Measurements from ENCODE around the gene LAMTOR5.

DNA sequence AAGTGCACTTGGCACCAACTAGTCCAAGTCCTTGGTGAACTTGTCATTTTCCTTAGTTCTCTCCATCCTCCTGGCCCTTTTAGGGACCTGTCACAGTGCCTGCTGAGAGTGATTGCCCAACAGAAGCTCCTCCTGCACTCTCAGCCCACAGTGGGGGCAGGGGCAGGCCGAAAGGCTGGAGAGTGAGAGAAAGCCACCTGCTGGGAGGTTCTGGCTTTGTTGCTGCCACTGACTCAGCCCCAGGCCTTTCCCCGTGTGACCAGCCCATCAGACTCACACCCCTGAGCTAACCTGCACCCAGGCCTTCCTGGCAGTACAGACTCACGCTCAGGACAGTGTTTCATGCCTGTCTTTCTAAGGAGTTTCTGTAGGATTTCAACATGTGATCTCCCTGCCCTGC, 26.3 kb upstream of the LAMTOR5 start:
- TF ChIP-seq, protein P1, sequence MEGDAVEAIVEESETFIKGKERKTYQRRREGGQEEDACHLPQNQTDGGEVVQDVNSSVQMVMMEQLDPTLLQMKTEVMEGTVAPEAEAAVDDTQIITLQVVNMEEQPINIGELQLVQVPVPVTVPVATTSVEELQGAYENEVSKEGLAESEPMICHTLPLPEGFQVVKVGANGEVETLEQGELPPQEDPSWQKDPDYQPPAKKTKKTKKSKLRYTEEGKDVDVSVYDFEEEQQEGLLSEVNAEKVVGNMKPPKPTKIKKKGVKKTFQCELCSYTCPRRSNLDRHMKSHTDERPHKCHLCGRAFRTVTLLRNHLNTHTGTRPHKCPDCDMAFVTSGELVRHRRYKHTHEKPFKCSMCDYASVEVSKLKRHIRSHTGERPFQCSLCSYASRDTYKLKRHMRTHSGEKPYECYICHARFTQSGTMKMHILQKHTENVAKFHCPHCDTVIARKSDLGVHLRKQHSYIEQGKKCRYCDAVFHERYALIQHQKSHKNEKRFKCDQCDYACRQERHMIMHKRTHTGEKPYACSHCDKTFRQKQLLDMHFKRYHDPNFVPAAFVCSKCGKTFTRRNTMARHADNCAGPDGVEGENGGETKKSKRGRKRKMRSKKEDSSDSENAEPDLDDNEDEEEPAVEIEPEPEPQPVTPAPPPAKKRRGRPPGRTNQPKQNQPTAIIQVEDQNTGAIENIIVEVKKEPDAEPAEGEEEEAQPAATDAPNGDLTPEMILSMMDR (IDR thresholded peaks at IDR 0.05): peak in 4 of 12 donors; percentile 11 to 23 (median 18)
- TF ChIP-seq POLR2A (IDR thresholded peaks at IDR 0.05): peak in 1 of 2 donors; percentile 18

Data from heart left ventricle (tissue), 13 donors.